ENCODE data around the gene OGA. TPM values are rescaled to one million over a fixed set of nuclear protein-coding genes. Genes with fewer than 3 reads are reported as not detected.

OGA gene
- total RNA-seq, 3 donors from 2014 or later (not counting 1 experiment from before 2014, with no cell fraction given) = 427 to 488 (median 481) TPM

GRCh38 chr10:101749047-101750016 lies 68.9 kb downstream of the OGA start:
- Histone ChIP-seq H3K27ac (ENCODE audit: low read length) (no peak overlapping the region), H3K36me3 (ENCODE audit: control insufficient read depth, insufficient read depth, low read length) (no peaks in the 10 kb centered on the region), H3K9me3 (ENCODE audit: control insufficient read depth, insufficient read depth, low read length) (no peaks in the 10 kb centered on the region), H3K4me3 (ENCODE audit: low read length) (no peak overlapping the region), H3K27me3 (ENCODE audit: control insufficient read depth, insufficient read depth, low read length) (peaks cover 3% of the 10 kb centered on the region), H3K4me1 (ENCODE audit: control insufficient read depth, insufficient read depth, low read length) (no peaks in the 10 kb centered on the region)
- Mint-ChIP-seq H3K27ac (no peak overlapping the region), H3K4me3 (no peak overlapping the region), H3K9me3 (no peaks in the 10 kb centered on the region), H3K27me3 (ENCODE audit: low read depth in 2 of 2) (peaks cover 13 to 22% of the 10 kb centered on the region in 2 donors), H3K4me1 (no peaks in the 10 kb centered on the region), H3K36me3 (no peaks in the 10 kb centered on the region)
- 91% methylated on average over 19 of the region's 19 CpGs for WGBS (ENCODE audit: insufficient coverage)
- no peak for DNase-seq
- ATAC-seq = no peak
- intact Hi-C loops (cut with micrococcal nuclease) = no loop called here
- TF ChIP-seq CTCF (IDR thresholded peaks at IDR 0.05) = no peak

GRCh38 chr10:101748496-101748895 lies 69.7 kb downstream of the OGA start:
- Mint-ChIP-seq H3K27ac (no peak overlapping the region), H3K36me3 (no peaks in the 10 kb centered on the region), H3K27me3 (ENCODE audit: low read depth in 2 of 2) (peaks cover 9 to 20% of the 10 kb centered on the region in 2 donors), H3K4me3 (no peak overlapping the region), H3K4me1 (no peaks in the 10 kb centered on the region), H3K9me3 (no peaks in the 10 kb centered on the region)
- H3K9me3 ChIP-seq (ENCODE audit: control insufficient read depth, insufficient read depth, low read length) = no peaks in the 10 kb centered on the region
- no peaks in the 10 kb centered on the region for H3K4me1 ChIP-seq (ENCODE audit: control insufficient read depth, insufficient read depth, low read length)
- WGBS (ENCODE audit: insufficient coverage) = 87% methylated on average over 3 of the region's 3 CpGs
- DNase-seq (no peak), ATAC-seq (no peak)
- no peak for TF ChIP-seq CTCF (IDR thresholded peaks at IDR 0.05)
- H3K4me3 ChIP-seq (ENCODE audit: low read length) = no peak overlapping the region
- peaks cover 3% of the 10 kb centered on the region for H3K27me3 ChIP-seq (ENCODE audit: control insufficient read depth, insufficient read depth, low read length)
- intact Hi-C loops (cut with micrococcal nuclease) = no loop called here
- no peak overlapping the region for H3K27ac ChIP-seq (ENCODE audit: low read length)
- no peaks in the 10 kb centered on the region for H3K36me3 ChIP-seq (ENCODE audit: control insufficient read depth, insufficient read depth, low read length)

- intact Hi-C loops (cut with micrococcal nuclease) = no loop called here
- ATAC-seq (no peak), DNase-seq (no peak)
- no peaks in the 10 kb centered on the region for H3K36me3 ChIP-seq (ENCODE audit: control insufficient read depth, insufficient read depth, low read length)
- TF ChIP-seq CTCF (IDR thresholded peaks at IDR 0.05) = no peak
- Mint-ChIP-seq H3K27ac (no peak overlapping the region), H3K4me1 (no peaks in the 10 kb centered on the region), H3K36me3 (no peaks in the 10 kb centered on the region), H3K27me3 (ENCODE audit: low read depth in 2 of 2) (peaks cover 19 to 28% of the 10 kb centered on the region in 2 donors), H3K9me3 (no peaks in the 10 kb centered on the region), H3K4me3 (no peak overlapping the region)
- H3K27me3 ChIP-seq (ENCODE audit: control insufficient read depth, insufficient read depth, low read length) = no peaks in the 10 kb centered on the region
- 80% methylated on average over 9 of the region's 9 CpGs for WGBS (ENCODE audit: insufficient coverage)
- no peak overlapping the region for H3K27ac ChIP-seq (ENCODE audit: low read length)
- no peaks in the 10 kb centered on the region for H3K4me1 ChIP-seq (ENCODE audit: control insufficient read depth, insufficient read depth, low read length)
- H3K4me3 ChIP-seq (ENCODE audit: low read length) = no peak overlapping the region
- no peaks in the 10 kb centered on the region for H3K9me3 ChIP-seq (ENCODE audit: control insufficient read depth, insufficient read depth, low read length)
Measured at GRCh38 chr10:101745074-101745696, 73.1 kb downstream of the OGA start.

All from natural killer cell (primary cell).